ENCODE measurements around the gene TPPP.
"Not testable (repeated sequence)": the region's sequence is repeated elsewhere in the genome, so short reads cannot be mapped to it uniquely, and the experiment has no call there.

DNA sequence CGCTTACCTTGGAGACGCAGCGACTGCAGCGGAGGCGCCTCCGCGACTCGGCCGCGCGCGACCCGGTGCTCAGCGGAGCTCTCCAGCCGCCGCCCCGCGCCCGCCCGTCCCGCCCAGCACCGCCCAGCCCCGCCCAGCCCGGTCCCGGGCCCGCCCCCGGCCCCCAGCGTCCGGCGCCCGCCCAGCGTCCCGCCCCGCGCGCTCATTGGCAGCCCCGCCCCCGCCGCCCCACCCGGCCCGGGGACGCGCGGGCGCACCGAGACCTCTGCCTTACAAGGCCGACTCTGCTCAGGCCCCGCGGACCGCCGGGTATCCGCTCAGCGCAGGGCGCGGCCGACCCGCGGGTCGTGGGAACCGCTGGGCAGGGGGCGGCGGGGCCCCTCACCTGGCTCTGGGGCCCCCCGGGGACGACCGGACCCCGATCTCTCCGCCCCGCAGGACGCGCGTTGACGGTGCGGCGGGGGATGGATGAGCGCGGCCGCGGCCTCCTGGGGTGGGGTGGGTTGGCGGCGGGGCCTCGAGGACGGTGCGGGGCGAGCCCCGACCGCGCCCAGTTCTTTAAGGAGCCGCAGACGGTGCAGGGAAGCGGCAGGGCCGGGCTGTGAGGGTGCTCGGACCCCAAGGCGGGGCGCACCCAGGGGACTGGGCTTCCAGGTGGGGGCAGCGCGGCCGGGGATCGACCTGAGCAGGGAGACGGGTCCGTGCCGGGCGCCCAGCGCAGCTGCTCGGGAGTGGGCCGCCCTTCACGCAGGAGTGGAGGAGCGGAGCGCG lies at the start of gene TPPP:
- not testable (repeated sequence) for TF ChIP-seq ZNF132 (tag by site-specific recombination; IDR thresholded peaks at IDR 0.05; ENCODE audit: borderline replicate concordance); SETDB1 (IDR thresholded peaks at IDR 0.05; ENCODE audit: insufficient read length, low read length); ZNF335 (tag by site-specific recombination; conservative IDR thresholded peaks at IDR 0.05); KLF9 (tag by site-specific recombination; IDR thresholded peaks at IDR 0.05; ENCODE audit: low read depth); KLF1 (tag by site-specific recombination; IDR thresholded peaks at IDR 0.05); TSHZ1 (tag by site-specific recombination; IDR thresholded peaks at IDR 0.05; ENCODE audit: borderline replicate concordance); OSR2 (tag by site-specific recombination; IDR thresholded peaks at IDR 0.05); HOXA7 (CRISPR knock-in tag; IDR thresholded peaks at IDR 0.05; ENCODE audit: borderline replicate concordance)
- TF ChIP-seq, protein P1, sequence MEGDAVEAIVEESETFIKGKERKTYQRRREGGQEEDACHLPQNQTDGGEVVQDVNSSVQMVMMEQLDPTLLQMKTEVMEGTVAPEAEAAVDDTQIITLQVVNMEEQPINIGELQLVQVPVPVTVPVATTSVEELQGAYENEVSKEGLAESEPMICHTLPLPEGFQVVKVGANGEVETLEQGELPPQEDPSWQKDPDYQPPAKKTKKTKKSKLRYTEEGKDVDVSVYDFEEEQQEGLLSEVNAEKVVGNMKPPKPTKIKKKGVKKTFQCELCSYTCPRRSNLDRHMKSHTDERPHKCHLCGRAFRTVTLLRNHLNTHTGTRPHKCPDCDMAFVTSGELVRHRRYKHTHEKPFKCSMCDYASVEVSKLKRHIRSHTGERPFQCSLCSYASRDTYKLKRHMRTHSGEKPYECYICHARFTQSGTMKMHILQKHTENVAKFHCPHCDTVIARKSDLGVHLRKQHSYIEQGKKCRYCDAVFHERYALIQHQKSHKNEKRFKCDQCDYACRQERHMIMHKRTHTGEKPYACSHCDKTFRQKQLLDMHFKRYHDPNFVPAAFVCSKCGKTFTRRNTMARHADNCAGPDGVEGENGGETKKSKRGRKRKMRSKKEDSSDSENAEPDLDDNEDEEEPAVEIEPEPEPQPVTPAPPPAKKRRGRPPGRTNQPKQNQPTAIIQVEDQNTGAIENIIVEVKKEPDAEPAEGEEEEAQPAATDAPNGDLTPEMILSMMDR (tag by site-specific recombination; IDR thresholded peaks at IDR 0.05), result not testable (repeated sequence)

All from HEK293 (cell line).